Lower leg skin (tissue), 4 donors: ENCODE results near the gene CALHM2. TPM values are rescaled to one million over a fixed set of nuclear protein-coding genes. Genes with fewer than 3 reads are reported as not detected.

Experiments used
- DNase-seq, 2 donors: peaks; one replicate each; pipeline ENCODE4 v3.0.0-alpha.2; 2019; ENCODE audit warnings: low spot score in 2 of 2
- H3K4me3 ChIP-seq: fragments of 200-600 bp; sonication (generic); 2 replicates; pipeline ENCODE4 v1.5.1; 2017; ENCODE audit warnings: mild to moderate bottlenecking, low read depth; ENCODE audit not compliant: poor library complexity, severe bottlenecking
- CTCF ChIP-seq, 3 donors: fragments of 450-650 bp; IDR thresholded peaks; one replicate each; pipeline ENCODE4 v1.5.1; 2016; ENCODE audit warnings: antibody characterized with exemption in 3 of 3, mild to moderate bottlenecking in 3 of 3, moderate library complexity in 2 of 3
- POLR2A ChIP-seq, 2 donors: fragments of 450-650 bp; IDR thresholded peaks; one replicate each; pipeline ENCODE4 v1.6.1; 2016 to 2017; ENCODE audit warnings: antibody characterized with exemption in 2 of 2, mild to moderate bottlenecking in 1 of 2, moderate library complexity in 1 of 2
- WGBS, 2 donors: methylation state at CpG; one replicate each; pipeline ENCODE4 v1.1.5; 2018; 5-methylcytosine and 5-hydroxymethylcytosine counted together
- intact Hi-C: fragments of 100-400 bp; cut with DNase I; formaldehyde crosslinking; loops from one replicate; pipeline ENCODE4 v1.15.0; 2023; ENCODE audit warnings: low total_unique reads
- total RNA-seq, 4 donors: library from RNA; depleted of rRNA; stranded (reverse); fragments of >200 nt; gene quantifications; one replicate each; pipeline ENCODE4 v1.1.0, GENCODE V29; 2016

CALHM2 gene
- total RNA-seq, 4 donors from 2014 or later: 13.8 to 37.2 (median 15.4) TPM

GRCh38 chr10:103497161-103497915, 45.2 kb upstream of the CALHM2 start:
- intact Hi-C loops: no loop called here
- 78 to 82% methylated on average over 8 of the region's 8 CpGs for WGBS, 2 donors
- no peak for DNase-seq
- H3K4me3 ChIP-seq: no peak overlapping the region
- TF ChIP-seq CTCF (IDR thresholded peaks at IDR 0.05) (no peak), POLR2A (IDR thresholded peaks at IDR 0.05) (no peak)

- H3K4me3 ChIP-seq: no peak overlapping the region
- TF ChIP-seq CTCF (IDR thresholded peaks at IDR 0.05) (no peak), POLR2A (IDR thresholded peaks at IDR 0.05) (no peak)
- 83 to 89% methylated on average over 3 of the region's 3 CpGs for WGBS, 2 donors
- intact Hi-C loops: no loop called here
- no peak for DNase-seq
Measured at GRCh38 chr10:103495321-103495720, 43.2 kb upstream of the CALHM2 start.

GRCh38 chr10:103493916-103494877, 42.0 kb upstream of the CALHM2 start:
- 5 to 12% methylated on average over 17 to 29 of the region's 92 CpGs for WGBS, 2 donors
- H3K4me3 ChIP-seq: peak overlapping the region; percentile 22
- DNase-seq: no peak
- TF ChIP-seq POLR2A (IDR thresholded peaks at IDR 0.05) (no peak), CTCF (IDR thresholded peaks at IDR 0.05) (no peak)
- intact Hi-C loops: no loop called here

GRCh38 chr10:103493362-103493915, 41.3 kb upstream of the CALHM2 start, which contains the start of gene NEURL1:
Gene NEURL1 (plus strand): TSS chr10:103493705. CDS start chr10:103494388, 683 bp downstream.
- intact Hi-C loops: no loop called here
- H3K4me3 ChIP-seq: peak within 1 kb of the TSS; percentile 22
- WGBS, 2 donors: 4 to 6% methylated on average over 23 to 38 of the region's 65 CpGs
- no peak for DNase-seq
- TF ChIP-seq CTCF (IDR thresholded peaks at IDR 0.05) (no peak), POLR2A (IDR thresholded peaks at IDR 0.05) (no peak)

GRCh38 chr10:103492655-103493261, 40.6 kb upstream of the CALHM2 start:
- WGBS, 2 donors: 71 to 75% methylated on average over 4 to 5 of the region's 5 CpGs
- intact Hi-C loops: no loop called here
- TF ChIP-seq CTCF (IDR thresholded peaks at IDR 0.05): no peak
- no peak for TF ChIP-seq POLR2A (IDR thresholded peaks at IDR 0.05)
- no peak overlapping the region for H3K4me3 ChIP-seq
- DNase-seq: no peak
